Stimulated activated CD4-positive, alpha-beta T cell treated with anti-CD3 and anti-CD28 coated beads, Interleukin-2, amount 100 ng/mL, for 24 hours (primary cell): Measurements from ENCODE around the gene PODN.

Source experiments
- DNase-seq, 2 donors: peaks; one replicate each; pipeline ENCODE4 v3.0.0-alpha.2; 2020

Gene PODN

GRCh38 chr1:53091841-53092645 lies 30.0 kb downstream of the PODN start:
- no peak for DNase-seq

DNA sequence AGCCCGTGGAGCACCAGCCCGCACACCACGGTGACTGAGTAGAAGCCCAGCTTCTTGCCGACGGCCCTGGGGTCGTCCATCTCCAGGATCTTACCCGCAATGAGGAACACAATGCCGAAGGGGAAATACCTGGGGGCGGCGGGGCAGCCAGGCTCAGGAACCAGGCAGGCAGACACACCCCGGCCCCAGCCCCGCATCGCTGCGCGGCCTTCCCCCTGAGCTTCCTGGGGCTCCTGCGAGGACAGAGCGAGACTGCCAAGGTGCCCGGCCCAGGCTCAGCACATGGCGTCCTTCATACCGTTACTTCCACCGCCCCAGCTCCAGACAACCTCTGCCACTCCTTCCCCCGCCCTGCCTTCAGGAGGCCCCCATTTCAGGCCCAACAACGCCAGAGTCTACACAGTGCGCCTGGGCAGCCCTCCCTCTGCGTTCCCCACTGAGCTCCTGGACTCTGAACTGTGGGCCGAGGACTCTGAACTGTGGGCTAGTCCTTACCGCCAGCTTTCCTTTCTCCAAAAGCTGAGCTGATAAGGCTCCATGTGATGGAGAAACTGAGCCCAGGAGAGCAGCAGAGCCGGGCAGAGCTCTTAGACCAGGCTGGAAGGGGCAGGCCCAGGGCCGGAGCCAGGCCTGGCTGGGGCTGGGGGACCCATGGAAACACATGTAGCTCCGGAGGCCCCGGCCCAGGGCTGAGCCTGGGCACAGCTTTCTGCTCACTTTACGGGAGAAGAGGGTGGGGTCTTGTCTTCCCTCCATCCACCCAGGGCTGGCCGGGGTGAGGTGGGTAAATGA lies 30.8 kb downstream of the PODN start:
- no peak for DNase-seq

DNA sequence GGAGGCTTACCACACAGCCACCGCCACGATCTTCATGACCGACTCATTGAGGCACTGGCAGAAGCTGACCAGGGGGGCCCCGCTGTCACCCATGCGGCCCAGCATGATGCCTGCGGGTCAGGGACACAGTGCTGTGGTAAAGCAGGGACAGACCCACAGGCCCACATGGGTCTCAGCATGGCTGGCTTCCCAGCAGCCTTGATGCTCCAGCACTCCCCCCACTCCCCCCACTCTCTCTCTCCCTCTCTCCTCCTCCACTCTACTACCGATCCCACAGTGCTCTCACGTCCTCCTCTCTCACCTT lies 31.4 kb downstream of the PODN start:
- DNase-seq: no peak

DNA sequence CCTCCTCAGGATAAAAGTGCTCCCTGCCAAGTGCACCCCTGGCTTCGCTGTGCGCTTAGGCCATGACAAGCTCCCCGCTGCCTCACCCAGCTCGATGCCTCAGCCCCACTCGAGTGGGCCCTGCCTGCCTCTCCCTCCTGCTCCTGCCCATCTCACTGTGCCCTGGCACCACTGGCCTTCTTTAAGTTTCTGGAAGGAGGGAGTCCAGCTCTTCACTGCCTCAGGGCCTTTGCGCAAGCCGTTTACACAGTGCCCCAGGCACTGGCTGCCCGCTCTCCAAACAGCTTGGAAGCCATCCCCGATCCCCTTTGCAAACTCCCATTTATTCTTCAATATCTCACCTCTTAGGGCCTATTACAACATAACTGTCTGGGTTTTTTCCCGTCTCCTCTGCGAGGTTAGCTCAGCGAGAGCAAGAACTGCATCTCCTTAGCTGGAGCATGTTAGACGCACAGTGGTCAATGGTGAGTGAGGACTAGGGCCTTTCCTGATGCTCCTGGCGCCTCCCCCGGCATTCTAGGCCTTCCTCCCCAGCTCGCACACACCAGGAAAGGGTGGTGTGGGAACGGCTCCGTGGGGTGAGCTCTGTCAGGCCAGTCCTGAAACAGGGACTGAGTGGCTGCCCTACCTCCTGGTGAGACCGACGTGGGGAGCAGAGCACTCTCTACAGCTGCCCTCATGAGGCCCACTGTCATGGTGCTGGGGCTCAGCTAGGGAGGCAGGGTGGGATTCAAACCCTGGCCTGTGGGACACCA lies 31.9 kb downstream of the PODN start:
- DNase-seq: no peak

- DNase-seq: no peak
Measured at GRCh38 chr1:53094533-53094919, 32.5 kb downstream of the PODN start.

DNA sequence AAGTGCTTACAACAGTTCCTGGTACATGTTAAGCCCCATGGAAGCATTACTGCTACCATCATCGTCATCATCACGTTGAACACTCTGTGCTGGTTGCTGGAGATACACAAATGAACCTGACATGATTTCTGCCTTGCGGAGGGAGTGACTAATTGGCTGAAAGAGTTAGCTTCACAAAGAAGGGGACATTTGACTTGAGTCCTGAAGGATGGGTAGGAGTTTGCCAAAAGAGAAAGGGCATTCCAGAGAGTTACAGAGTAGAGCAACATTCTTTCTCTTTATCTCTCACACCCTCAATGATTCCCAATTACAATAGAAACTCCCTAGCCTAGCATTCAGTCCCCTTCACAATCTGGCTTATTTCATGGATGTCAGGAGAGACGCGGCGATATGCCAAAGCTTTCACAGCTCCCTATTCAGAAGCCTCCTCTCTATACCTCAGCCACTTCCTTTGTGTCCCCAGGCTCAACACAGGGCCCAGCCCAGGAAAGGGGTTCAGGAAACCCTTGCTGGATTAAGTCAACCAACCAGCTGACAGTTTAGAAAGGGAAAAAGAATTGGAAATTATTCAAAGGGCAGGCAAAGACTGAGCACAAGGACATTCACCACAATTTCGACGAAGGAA lies 42.4 kb downstream of the PODN start:
- no peak for DNase-seq

GRCh38 chr1:53107090-53107489 lies 45.1 kb downstream of the PODN start:
- no peak for DNase-seq

DNA sequence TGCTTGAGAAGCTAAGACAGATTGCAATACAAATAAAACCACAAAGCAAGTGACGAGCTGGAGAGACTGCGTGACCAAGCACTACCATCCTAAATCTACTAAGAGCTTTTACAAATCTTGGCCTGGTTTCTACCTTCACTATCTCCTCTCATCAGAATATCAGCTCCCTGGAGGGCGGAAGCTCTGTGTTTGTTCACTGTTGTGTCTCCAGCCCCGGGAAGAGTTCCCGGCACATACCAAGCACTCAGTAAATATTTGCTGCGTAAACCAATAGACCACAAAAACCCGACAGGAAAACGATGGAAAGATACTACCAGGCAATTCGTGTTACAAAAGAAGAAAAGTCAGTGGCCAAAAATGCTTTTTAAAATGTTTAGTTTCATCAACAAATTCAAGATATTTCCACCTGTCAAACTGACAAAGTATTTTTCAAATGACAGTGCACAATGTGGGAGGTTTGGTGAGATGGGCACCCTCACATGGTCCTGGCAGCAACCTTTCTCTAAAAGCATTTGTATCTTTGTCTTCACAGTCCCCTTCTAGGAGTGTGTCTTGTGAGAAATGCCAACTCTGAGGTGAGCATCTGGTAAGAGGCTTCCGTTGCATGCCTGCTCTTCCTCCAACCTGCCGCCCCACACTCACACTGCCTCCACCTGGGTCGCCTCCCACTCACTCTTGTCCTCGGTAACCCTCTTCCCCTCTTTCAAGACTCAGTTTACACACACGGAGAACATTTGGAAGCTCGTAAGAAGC lies 45.7 kb downstream of the PODN start:
- no peak for DNase-seq

DNA sequence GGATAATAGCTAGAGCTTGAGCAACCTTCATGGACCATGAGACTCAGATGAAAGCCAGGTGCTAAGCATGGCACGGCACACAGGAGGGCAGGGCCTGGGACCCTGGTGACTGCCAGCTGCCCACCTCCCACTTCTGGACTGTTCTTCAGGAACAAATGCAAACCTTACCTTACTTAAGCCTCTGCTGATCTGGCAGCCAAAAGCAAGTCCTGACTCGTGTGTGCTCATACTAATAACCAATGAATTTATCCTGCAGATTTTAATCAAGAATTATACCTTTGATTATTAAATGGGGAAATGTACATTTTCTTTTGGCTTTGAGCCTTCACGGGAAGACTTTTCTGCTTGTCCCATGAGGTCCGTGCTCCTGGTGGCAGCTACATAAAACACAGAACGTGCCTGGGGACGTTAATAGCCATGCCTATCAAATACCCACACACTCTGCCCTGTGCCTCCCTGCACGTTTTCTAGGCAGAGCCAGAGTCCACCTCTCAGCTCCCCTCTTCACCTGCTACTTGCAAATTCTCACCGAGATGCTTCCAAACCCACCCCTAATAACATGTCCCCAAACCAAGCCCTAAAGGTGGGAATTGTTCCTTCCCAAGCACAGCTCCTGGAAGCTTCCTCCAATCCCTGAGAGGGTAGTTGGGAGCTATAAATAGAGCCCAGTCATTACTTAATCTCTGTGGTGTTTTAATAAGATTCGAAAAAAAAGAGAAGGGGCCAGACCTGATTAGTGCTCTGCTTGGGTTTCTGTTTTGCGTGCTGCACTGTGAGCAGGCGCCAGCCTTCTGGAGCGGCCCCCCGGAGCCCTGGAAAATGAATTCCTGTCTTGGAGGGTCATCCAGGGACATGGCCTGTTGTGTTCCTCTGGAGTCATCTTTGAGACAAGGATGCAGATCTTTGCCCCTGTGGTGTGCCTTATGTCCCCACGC lies 46.9 kb downstream of the PODN start:
- no peak for DNase-seq

DNA sequence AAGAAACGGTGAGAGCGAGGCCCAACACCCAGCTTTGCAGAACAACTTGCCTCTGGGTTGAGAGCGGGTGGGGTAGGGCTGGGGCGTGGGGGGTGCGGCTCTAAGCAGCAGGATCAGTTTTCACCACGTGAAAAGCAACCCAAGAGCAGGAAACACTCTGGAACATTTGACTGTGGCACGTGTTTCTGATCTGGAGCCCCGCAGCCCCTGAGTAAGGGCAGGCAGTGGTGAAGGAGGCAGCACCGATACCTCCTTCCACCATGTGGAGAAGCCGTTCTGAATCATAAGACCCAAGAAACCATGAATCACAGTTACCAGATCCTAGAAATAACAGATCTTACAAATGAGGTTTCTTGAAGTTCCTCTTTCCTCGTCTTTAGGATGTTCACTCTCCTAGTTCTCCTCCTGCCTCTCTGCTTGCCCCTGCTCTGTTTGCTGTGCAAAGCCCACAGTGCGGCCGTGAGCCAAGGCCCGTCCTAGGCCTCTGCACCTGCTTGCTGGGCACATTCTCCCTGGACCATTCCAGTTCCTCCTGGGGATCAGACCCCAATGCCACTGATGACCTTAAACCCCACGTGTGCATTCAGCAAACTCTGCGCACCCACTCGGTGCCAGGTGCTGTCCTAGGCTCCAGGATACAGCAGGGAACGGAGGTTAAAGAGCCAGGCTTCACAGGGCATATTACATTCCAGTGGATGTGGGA lies 48.5 kb downstream of the PODN start:
- DNase-seq: peak in 1 of 2 donors; percentile 58

DNA sequence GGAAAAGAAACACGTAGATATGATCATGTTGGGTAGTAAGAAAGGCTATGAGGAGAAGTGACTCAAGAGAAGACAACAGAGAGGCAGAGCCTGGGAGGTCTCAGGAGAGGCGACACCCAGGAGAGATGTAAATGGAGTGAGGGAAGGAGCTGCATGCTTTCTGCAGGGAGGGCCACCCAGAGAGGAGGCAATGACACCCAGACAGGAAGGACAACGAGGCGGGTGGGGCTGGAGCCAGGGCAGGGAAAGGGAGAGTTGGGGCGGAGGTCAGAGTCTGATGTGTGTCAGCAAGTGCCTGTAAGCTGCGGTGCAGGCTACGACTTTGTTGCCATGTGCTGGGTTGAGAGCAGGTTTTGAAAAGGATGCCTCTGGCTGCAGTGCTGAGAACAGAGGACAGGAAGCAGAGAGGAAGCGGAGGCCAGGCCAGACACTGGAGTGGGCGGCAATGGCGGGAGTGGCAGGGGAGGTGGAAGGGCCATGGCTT lies 49.1 kb downstream of the PODN start:
- peak in 1 of 2 donors; percentile 6 for DNase-seq

DNA sequence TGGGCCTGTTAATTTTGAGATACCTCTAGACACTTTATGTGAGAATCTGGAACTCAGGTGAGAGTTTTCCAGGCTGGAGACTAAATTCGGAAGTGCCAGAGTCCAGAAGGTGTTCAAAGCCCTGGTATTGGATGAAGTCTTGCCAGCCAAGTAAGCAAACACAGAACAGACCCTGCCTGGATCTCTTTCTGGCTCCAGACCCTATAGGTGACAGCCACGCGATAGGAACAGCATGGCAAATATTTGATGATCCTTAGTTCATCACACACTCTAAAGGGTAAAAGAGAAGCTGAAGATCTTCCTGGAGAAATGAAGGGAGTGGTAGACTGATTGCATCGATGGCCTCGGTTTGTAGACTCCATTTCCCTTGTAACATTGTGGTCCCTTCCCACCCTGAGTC lies 49.7 kb downstream of the PODN start:
- no peak for DNase-seq

- no peak for DNase-seq
Measured at GRCh38 chr1:53112271-53112774, 50.3 kb downstream of the PODN start.

DNA sequence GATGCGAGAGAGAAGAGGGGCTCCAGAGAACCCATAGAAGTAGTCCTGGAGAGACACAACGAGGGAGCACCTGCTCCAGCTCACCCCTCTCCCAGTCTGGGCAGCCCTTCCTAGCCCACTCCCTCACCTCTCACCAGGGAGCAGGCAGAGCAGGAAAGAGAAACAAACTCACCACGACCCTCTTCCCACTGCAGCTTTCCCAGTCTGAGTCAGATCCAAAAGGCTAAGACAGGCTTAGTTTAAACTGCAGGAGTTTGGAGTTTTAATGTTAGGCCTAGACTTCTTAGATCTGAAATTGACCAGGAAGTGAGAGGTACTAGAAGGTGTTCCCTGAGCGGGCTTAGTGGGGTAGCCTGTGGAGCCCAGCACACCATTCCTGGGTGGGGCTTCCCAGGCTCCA lies 50.8 kb downstream of the PODN start:
- DNase-seq: no peak

- no peak for DNase-seq
Measured at GRCh38 chr1:53114090-53114489, 52.1 kb downstream of the PODN start.

GRCh38 chr1:53114581-53115400 lies 52.8 kb downstream of the PODN start:
- DNase-seq: no peak

DNA sequence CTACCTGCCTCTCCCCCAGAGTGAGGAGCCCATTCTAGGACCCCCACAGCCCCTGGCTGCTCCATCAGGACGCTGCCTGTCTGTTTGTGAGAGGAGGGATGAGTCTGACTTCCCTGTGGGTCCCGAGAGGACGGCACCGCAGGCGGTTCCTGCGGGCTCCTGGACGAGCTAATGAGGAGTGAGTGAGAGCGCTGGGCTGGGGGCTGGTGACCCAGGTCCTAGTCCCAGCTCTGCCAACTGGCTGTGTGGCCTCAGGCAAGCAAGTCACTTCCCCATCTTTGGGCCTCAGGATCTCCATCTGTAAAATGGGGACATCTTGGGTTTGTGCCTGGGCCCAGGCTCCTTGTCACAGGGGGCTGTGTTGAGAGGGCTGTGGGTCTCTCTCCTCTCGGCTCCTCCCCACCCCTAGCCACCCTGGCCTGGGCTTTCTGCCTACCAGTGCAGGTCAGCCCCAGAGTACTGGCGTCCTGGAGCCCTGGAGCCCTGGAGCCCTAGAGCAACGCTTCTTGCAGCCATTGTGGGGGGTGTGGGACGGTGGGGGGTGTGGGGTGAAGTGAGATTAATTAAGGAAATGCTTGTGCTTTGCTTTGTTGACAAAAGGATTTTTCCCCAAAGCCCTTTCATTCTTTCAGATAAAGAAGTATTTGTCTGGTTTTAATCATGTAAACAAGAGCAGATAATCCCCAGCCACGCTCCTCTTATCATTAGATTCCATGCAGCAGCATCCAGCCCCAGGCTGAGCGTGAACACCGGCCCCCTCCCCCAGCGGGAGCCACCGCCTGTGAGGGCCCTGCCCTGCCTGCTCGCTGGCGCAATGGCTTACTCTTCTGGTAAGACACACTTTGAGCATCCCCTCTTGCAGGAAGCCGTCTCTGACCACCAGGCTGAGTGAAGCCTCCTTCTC lies 53.6 kb downstream of the PODN start:
- no peak for DNase-seq

DNA sequence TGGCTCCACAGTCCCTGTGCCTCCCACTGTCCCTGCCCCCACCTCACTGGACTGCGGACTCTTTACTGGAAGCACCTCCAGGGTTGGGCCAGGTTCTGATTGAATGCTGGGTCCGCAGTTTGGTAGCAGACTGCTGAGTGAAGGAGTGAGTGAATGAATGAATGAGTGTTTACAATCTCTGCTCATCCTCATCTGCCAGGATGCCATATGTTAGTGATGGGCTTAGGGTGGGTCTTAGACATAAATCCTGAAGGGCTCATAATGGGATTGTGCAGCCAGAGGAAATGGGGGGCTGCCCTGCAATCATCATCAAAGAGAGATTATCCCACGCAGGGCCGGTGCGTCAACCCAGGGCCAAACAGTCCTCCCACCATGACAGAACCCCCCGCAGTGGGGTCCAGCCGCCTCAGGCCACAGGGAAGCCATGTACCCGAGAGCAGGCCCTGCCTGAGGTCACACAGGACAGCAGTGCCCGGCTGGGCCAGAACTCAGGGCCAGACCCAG lies 54.3 kb downstream of the PODN start:
- no peak for DNase-seq
